ENCODE results near the gene WDR54. TPM values are rescaled to one million over a fixed set of nuclear protein-coding genes. Genes with fewer than 3 reads are reported as not detected.
A peak's percentile ranks its signal among the peaks of the same experiment; 100 is the strongest.

Gene WDR54
- total RNA-seq, 1 experiment from 2014 or later = 41.0 TPM

DNA sequence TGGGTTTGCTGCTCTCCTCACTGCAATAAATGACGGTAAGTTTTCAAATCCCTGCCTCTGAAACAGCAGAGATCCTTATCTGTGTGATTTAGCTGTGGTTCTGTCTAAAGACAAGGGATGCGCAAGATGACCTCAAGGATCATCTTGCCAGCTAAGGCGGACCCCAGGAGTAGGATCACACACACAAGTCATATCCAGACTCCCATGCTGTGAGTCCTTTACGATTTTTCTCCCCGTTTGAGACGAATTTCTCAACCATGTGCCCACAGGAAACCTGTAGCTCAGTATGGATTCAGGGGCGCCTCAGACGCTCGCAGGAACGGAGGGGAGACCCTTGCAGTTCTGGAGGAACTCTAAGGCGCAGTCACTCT is 30.3 kb upstream of the WDR54 start:
- Histone ChIP-seq H3K9me2 (replicated peaks; ENCODE audit: low read length) (no peaks in the 10 kb centered on the region), H3F3A (ENCODE audit: low read length, unreplicated experiment) (no peaks in the 10 kb centered on the region), H3K4me1 (ENCODE audit: insufficient read depth, low read length) (peaks cover 21% of the 10 kb centered on the region), H3K4me3 (ENCODE audit: low read length) (peak overlapping the region; percentile 92), H3K27ac (ENCODE audit: low read length) (no peak overlapping the region), H3K36me3 (ENCODE audit: low read depth, low read length) (no peaks in the 10 kb centered on the region), H3K4me2 (ENCODE audit: low read length) (peak overlapping the region; percentile 99), H3K9me3 (ENCODE audit: low read length) (no peaks in the 10 kb centered on the region), H4K20me1 (ENCODE audit: low read length) (no peaks in the 10 kb centered on the region), H3K27me3 (ENCODE audit: low read length) (no peaks in the 10 kb centered on the region), H3K9ac (ENCODE audit: low read length) (peak overlapping the region; percentile 88), H2AFZ (ENCODE audit: low read length) (peak overlapping the region; percentile 93), H3K79me2 (ENCODE audit: low read length) (peaks cover 53% of the 10 kb centered on the region)
- CTCF ChIA-PET = interaction anchor here (0.5 kb wide), 1 partner anchor 99 kb away, joined by 4 read pairs; no protein-coding TSS in a partner anchor
- intact Hi-C loops (cut with micrococcal nuclease) = no loop called here
- TSS peak; percentile 51 for BruUV-seq (replicated peaks)
- peak; percentile 41 for ATAC-seq
- peak; percentile 20 for DNase-seq
- TF ChIP-seq, protein P1, sequence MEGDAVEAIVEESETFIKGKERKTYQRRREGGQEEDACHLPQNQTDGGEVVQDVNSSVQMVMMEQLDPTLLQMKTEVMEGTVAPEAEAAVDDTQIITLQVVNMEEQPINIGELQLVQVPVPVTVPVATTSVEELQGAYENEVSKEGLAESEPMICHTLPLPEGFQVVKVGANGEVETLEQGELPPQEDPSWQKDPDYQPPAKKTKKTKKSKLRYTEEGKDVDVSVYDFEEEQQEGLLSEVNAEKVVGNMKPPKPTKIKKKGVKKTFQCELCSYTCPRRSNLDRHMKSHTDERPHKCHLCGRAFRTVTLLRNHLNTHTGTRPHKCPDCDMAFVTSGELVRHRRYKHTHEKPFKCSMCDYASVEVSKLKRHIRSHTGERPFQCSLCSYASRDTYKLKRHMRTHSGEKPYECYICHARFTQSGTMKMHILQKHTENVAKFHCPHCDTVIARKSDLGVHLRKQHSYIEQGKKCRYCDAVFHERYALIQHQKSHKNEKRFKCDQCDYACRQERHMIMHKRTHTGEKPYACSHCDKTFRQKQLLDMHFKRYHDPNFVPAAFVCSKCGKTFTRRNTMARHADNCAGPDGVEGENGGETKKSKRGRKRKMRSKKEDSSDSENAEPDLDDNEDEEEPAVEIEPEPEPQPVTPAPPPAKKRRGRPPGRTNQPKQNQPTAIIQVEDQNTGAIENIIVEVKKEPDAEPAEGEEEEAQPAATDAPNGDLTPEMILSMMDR (conservative IDR thresholded peaks at IDR 0.05; ENCODE audit: low read depth, low read length) = no peak
- TF ChIP-seq EZH2 (IDR thresholded peaks at IDR 0.05; ENCODE audit: low read length, unreplicated experiment) (no peak), EZH2phosphoT487 (IDR thresholded peaks at IDR 0.05; ENCODE audit: borderline replicate concordance, low read length) (no peak)
- POLR2A ChIA-PET (ENCODE audit: unreplicated experiment) = interaction anchor here (0.6 to 1.0 kb wide), 3 partner anchors 39 to 49 kb away, joined by 3 to 5 read pairs (median 4); no protein-coding TSS in a partner anchor

DNA sequence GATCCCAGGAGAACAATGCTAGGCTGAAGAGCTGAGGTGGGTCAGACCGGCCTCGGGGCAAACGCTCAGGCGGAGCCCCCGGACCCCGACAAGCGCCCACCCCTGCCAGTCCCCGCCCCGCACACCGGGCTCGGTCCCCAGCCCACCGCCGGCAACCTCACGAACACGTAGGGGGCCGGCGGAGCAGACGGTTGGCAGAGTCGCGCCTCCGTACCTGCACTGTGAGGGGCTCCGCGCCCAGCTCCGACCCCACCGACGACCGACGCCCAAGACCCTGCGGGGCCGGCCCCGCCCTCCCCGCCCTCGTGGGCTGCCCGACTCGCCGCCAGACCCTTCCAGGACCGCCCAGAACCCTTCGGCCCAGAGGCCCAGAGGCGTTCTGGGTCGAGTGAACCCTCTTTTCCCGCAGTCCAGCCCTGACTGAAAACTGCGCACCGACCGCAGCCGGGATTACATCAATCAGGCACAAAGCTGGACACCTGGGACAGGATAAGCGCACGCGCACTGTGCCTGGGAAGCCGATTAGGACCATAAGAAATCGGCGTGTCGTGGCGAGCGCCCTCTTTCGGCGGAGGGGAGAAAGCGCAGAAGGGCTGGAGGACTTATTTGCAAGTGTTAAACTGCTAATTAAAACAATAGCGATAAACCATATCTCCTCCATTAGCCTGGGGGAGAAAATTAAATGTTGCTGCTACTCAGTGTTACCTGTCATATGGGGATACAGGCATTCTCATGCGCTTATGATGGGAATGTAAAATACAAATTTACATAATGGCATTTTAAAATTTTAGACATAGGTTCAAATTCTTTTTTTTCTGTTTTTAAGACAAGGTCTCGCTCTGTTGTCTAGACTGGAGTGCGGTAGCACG is 29.7 kb upstream of the WDR54 start:
- ATAC-seq (peak; percentile 84), DNase-seq (peak; percentile 89)
- H3K9me2 ChIP-seq (replicated peaks; ENCODE audit: low read length) = no peaks in the 10 kb centered on the region
- H3K4me1 ChIP-seq (ENCODE audit: insufficient read depth, low read length) = peaks cover 21% of the 10 kb centered on the region
- peak overlapping the region; percentile 88 for H3K9ac ChIP-seq (ENCODE audit: low read length)
- no TSS peak for BruUV-seq (replicated peaks)
- no peak for TF ChIP-seq EZH2 (IDR thresholded peaks at IDR 0.05; ENCODE audit: low read length, unreplicated experiment)
- TF ChIP-seq, protein P1 (conservative IDR thresholded peaks at IDR 0.05; ENCODE audit: low read depth, low read length) = peak; percentile 97
- TF ChIP-seq EZH2phosphoT487 (IDR thresholded peaks at IDR 0.05; ENCODE audit: borderline replicate concordance, low read length) = no peak
- no peaks in the 10 kb centered on the region for H3K36me3 ChIP-seq (ENCODE audit: low read depth, low read length)
- no peaks in the 10 kb centered on the region for H3F3A ChIP-seq (ENCODE audit: low read length, unreplicated experiment)
- no peaks in the 10 kb centered on the region for H3K27me3 ChIP-seq (ENCODE audit: low read length)
- H3K4me2 ChIP-seq (ENCODE audit: low read length) = peak overlapping the region; percentile 99
- ChIA-PET CTCF (interaction anchor here (0.5 to 0.6 kb wide), 2 partner anchors 99 to 1059 kb away, joined by 3 to 4 read pairs; no protein-coding TSS in a partner anchor), POLR2A (ENCODE audit: unreplicated experiment) (interaction anchor here (0.6 to 1.0 kb wide), 3 partner anchors 40 to 695 kb away, joined by 3 to 5 read pairs (median 4); no protein-coding TSS in a partner anchor)
- peak overlapping the region; percentile 63 for H3K27ac ChIP-seq (ENCODE audit: low read length)
- no peaks in the 10 kb centered on the region for H3K9me3 ChIP-seq (ENCODE audit: low read length)
- H2AFZ ChIP-seq (ENCODE audit: low read length) = peak overlapping the region; percentile 93
- H3K79me2 ChIP-seq (ENCODE audit: low read length) = peaks cover 47% of the 10 kb centered on the region
- no peaks in the 10 kb centered on the region for H4K20me1 ChIP-seq (ENCODE audit: low read length)
- intact Hi-C loops (cut with micrococcal nuclease) = no loop called here
- peak overlapping the region; percentile 92 for H3K4me3 ChIP-seq (ENCODE audit: low read length)
